ENCODE data around the gene CNNM1. TPM values are rescaled to one million over a fixed set of nuclear protein-coding genes. Genes with fewer than 3 reads are reported as not detected.

The CNNM1 gene
- total RNA-seq, 4 donors from 2014 or later = not detected

GRCh38 chr10:99358101-99358500 is 28.9 kb downstream of the CNNM1 start:
- no peaks in the 10 kb centered on the region for H3K27me3 ChIP-seq
- H3K4me1 ChIP-seq = no peaks in the 10 kb centered on the region
- H3K9me3 ChIP-seq = no peaks in the 10 kb centered on the region
- H3K4me3 ChIP-seq = no peak overlapping the region
- in situ Hi-C loops (cut with MboI; ENCODE audit: low sequenced_read_pairs in 4 of 4) = no loop called here
- no peak for DNase-seq
- no peaks in the 10 kb centered on the region for H3K36me3 ChIP-seq
- intact Hi-C loops (cut with DNase I; ENCODE audit: low total_unique reads) = no loop called here
- H3K27ac ChIP-seq = no peak overlapping the region
- TF ChIP-seq POLR2A (IDR thresholded peaks at IDR 0.05) (no peak), CTCF (IDR thresholded peaks at IDR 0.05 in 4 of 5, conservative IDR thresholded peaks at IDR 0.05 in 1 of 5) (no peak)
- no peak for ATAC-seq

- Histone ChIP-seq H3K4me3 (no peak overlapping the region), H3K9me3 (no peaks in the 10 kb centered on the region), H3K27ac (no peak overlapping the region), H3K36me3 (no peaks in the 10 kb centered on the region), H3K27me3 (no peaks in the 10 kb centered on the region), H3K4me1 (no peaks in the 10 kb centered on the region)
- ATAC-seq (no peak), DNase-seq (no peak)
- in situ Hi-C loops (cut with MboI; ENCODE audit: low sequenced_read_pairs in 4 of 4) (no loop called here), intact Hi-C loops (cut with DNase I; ENCODE audit: low total_unique reads) (no loop called here)
- TF ChIP-seq CTCF (IDR thresholded peaks at IDR 0.05 in 4 of 5, conservative IDR thresholded peaks at IDR 0.05 in 1 of 5) = no peak
- TF ChIP-seq POLR2A (IDR thresholded peaks at IDR 0.05) = no peak
Observed at GRCh38 chr10:99360934-99361333, 31.8 kb downstream of the CNNM1 start.

GRCh38 chr10:99364125-99364524 is 35.0 kb downstream of the CNNM1 start:
- H3K4me3 ChIP-seq = no peak overlapping the region
- DNase-seq (no peak), ATAC-seq (no peak)
- TF ChIP-seq POLR2A (IDR thresholded peaks at IDR 0.05) (no peak), CTCF (IDR thresholded peaks at IDR 0.05 in 4 of 5, conservative IDR thresholded peaks at IDR 0.05 in 1 of 5) (no peak)
- no peak overlapping the region for H3K27ac ChIP-seq
- no peaks in the 10 kb centered on the region for H3K9me3 ChIP-seq
- in situ Hi-C loops (cut with MboI; ENCODE audit: low sequenced_read_pairs in 4 of 4) = no loop called here
- no peaks in the 10 kb centered on the region for H3K36me3 ChIP-seq
- H3K27me3 ChIP-seq = no peaks in the 10 kb centered on the region
- intact Hi-C loops (cut with DNase I; ENCODE audit: low total_unique reads) = no loop called here
- H3K4me1 ChIP-seq = no peaks in the 10 kb centered on the region

- Histone ChIP-seq H3K27me3 (no peaks in the 10 kb centered on the region), H3K36me3 (no peaks in the 10 kb centered on the region), H3K27ac (no peak overlapping the region), H3K9me3 (no peaks in the 10 kb centered on the region), H3K4me1 (no peaks in the 10 kb centered on the region), H3K4me3 (no peak overlapping the region)
- TF ChIP-seq CTCF (IDR thresholded peaks at IDR 0.05 in 4 of 5, conservative IDR thresholded peaks at IDR 0.05 in 1 of 5) = no peak
- TF ChIP-seq POLR2A (IDR thresholded peaks at IDR 0.05) = no peak
- ATAC-seq (no peak), DNase-seq (no peak)
- in situ Hi-C loops (cut with MboI; ENCODE audit: low sequenced_read_pairs in 4 of 4) = no loop called here
- intact Hi-C loops (cut with DNase I; ENCODE audit: low total_unique reads) = no loop called here
Observed at GRCh38 chr10:99365311-99365710, 36.2 kb downstream of the CNNM1 start.

GRCh38 chr10:99365736-99366135 is 36.6 kb downstream of the CNNM1 start:
- DNase-seq = no peak
- Histone ChIP-seq H3K36me3 (no peaks in the 10 kb centered on the region), H3K27ac (no peak overlapping the region), H3K9me3 (no peaks in the 10 kb centered on the region), H3K4me3 (no peak overlapping the region), H3K27me3 (no peaks in the 10 kb centered on the region), H3K4me1 (no peaks in the 10 kb centered on the region)
- intact Hi-C loops (cut with DNase I; ENCODE audit: low total_unique reads) (no loop called here), in situ Hi-C loops (cut with MboI; ENCODE audit: low sequenced_read_pairs in 4 of 4) (no loop called here)
- no peak for ATAC-seq
- TF ChIP-seq POLR2A (IDR thresholded peaks at IDR 0.05) = no peak
- no peak for TF ChIP-seq CTCF (IDR thresholded peaks at IDR 0.05 in 4 of 5, conservative IDR thresholded peaks at IDR 0.05 in 1 of 5)

Measured in gastrocnemius medialis (tissue), 4 donors.